ENCODE data around the gene MYRFL.
A peak's percentile ranks its signal among the peaks of the same experiment; 100 is the strongest.

The MYRFL gene

DNA sequence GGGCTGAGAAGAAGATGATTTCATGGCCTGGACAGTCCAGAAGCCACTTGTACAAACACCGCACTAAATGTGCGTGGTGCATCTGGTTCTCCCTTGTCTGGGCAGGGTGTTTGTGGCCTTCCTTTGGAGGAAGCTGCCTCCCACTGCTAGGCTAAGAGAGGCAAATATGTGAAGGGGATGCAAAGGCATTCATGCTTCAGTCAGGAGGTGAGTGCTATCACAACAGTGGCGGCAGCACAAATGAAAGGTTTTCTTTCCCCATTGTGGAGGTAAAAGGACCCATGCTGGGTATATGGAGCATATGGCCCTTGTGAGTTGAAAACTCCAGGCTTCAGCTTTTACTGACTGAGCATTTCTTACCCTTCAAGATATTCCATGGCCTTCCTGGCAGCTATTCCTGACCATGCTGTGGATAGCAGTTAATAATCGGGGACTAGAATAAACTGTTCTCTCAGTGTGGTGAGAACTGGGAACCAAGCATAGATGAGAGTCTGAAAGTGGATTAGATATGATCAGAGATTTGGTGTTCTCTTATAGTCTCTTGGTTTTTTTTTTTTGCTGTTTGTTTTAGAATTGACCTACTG, 69.9 kb downstream of the MYRFL start:
- H3K4me3 ChIP-seq (ENCODE audit: low read depth, low read length), result no peak overlapping the region
- TF ChIP-seq, protein P1, sequence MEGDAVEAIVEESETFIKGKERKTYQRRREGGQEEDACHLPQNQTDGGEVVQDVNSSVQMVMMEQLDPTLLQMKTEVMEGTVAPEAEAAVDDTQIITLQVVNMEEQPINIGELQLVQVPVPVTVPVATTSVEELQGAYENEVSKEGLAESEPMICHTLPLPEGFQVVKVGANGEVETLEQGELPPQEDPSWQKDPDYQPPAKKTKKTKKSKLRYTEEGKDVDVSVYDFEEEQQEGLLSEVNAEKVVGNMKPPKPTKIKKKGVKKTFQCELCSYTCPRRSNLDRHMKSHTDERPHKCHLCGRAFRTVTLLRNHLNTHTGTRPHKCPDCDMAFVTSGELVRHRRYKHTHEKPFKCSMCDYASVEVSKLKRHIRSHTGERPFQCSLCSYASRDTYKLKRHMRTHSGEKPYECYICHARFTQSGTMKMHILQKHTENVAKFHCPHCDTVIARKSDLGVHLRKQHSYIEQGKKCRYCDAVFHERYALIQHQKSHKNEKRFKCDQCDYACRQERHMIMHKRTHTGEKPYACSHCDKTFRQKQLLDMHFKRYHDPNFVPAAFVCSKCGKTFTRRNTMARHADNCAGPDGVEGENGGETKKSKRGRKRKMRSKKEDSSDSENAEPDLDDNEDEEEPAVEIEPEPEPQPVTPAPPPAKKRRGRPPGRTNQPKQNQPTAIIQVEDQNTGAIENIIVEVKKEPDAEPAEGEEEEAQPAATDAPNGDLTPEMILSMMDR (IDR thresholded peaks at IDR 0.05; ENCODE audit: borderline replicate concordance, insufficient read depth, low read depth, low read length), result no peak

DNA sequence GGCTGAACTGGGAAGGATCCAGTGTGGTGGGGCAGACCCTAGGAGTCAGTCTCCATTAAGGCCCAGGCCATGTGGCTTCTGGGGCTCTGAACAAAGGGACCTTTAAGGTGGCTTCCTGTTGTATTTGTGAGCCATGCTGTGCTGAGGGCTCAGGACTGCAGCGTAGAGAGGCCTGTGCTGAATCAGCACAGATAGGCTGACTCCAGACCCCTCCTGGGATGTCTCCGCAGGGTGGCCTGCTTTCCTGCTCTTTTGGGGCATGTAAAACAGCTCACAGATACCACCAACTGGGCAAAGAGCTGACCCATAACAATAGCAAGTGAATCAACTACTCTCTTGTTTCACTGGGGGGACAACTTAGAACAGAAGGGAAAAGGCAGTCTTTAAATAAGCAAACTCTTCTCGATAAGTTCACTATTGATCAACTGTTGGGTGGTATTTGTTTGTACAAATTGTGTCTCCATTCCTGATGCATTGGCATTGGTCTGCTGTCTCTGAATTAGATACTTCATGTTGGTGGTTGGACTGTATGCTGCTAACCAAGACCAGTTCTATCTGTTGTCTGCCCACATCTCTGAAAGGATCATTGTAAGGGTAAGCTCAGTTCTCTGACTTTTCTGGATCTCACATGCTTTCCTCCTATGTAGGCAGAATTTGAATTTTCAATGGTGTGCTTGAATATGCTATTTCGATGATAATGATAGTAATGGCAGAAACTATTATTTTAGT, 71.8 kb downstream of the MYRFL start:
- no peak overlapping the region for H3K4me3 ChIP-seq (ENCODE audit: low read depth, low read length)
- TF ChIP-seq, protein P1 (IDR thresholded peaks at IDR 0.05; ENCODE audit: borderline replicate concordance, insufficient read depth, low read depth, low read length), result no peak

DNA sequence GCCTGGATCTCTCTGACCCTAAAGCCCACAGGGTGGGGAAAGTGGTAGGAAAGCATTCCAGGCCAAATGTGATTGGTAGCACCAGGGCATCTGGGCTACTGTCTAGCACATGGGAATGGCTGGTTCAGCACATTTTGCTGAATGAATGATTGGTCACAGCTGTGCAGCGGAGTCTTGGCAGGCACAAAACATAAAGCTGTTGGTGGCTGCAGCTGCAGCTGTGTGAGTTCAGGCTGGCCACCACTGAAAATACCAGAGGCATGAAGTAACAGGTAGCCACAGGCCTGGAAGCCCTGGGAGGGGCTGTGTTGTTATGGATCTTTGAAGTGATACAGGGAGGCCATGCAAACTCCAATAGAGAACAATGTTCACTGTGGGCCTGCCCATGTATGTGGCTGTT, 72.7 kb downstream of the MYRFL start:
- TF ChIP-seq, protein P1 (IDR thresholded peaks at IDR 0.05; ENCODE audit: borderline replicate concordance, insufficient read depth, low read depth, low read length), result no peak
- no peak overlapping the region for H3K4me3 ChIP-seq (ENCODE audit: low read depth, low read length)

DNA sequence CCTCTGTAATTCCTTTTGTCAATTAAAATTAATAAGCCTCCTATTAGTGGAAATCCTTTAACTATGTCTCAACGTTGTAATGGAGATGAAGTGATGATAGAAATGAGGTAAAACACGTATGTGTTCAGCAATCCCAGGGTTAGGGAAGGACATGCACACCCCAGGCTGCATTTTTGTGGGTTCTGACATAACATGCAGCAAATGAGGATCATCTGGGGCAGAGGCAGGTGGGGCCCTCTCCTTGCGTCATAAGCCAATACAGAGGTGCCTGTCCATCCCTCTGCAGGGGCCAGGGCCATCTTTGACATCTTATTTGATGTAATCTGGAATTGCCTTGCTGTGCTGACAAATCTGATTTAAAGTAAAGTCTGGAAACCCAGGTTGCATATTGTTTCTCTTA, 73.2 kb downstream of the MYRFL start:
- TF ChIP-seq, protein P1 (IDR thresholded peaks at IDR 0.05; ENCODE audit: borderline replicate concordance, insufficient read depth, low read depth, low read length), result no peak
- no peak overlapping the region for H3K4me3 ChIP-seq (ENCODE audit: low read depth, low read length)

DNA sequence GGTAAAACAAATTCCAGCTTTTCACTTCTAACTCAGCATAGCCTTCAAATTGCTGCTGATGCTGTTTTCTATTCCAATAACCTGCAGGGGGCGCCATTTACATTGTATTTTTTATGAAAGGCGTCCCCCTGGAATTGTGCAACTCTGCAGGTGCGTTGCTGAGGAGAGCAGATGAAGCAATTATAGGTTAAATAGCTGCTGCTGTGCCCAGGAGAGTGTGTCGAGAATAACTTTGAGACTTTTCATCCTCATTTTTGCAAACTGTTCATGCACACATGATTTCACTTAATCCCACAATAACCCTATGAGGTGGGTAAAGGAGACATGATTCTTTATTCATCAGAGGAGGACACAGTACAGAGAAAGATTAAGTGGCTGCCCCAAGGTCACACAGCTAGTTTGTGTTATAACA, 75.7 kb downstream of the MYRFL start:
- TF ChIP-seq, protein P1 (IDR thresholded peaks at IDR 0.05; ENCODE audit: borderline replicate concordance, insufficient read depth, low read depth, low read length), result peak; percentile 44; the same call in 1 of the 2 replicates
- no peak overlapping the region for H3K4me3 ChIP-seq (ENCODE audit: low read depth, low read length)

DNA sequence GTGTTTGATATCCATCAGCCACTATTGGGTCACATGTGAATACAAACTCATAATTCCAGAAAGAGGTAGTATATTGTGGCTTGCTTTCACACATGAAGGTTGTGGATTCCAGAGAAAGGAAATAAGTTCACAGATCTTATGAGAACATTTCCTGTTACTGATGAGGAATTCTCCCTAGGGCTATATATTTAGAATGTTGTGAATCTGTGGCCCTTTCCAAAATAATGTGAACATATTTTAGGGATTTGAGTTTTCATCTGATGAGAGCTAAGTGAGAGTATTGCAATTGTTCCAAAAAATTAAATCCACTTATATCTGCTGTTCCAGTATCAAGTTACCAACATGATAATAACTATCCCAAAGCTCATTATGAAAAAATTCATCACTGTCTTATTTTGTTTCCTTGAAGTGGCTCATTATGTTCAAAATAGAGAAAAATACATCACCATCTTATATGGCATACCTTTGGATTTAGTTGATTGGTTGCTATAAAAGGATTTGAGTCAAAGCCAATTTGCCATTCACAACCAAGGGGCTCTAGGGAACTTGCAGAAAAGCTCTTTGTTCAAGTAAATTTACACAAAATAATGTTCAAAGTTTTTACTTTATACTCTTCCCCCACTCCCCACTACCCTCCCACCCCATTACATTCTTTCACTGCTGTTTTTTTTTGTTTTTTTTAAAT, 76.3 kb downstream of the MYRFL start:
- TF ChIP-seq, protein P1 (IDR thresholded peaks at IDR 0.05; ENCODE audit: borderline replicate concordance, insufficient read depth, low read depth, low read length), result no peak
- no peak overlapping the region for H3K4me3 ChIP-seq (ENCODE audit: low read depth, low read length)
